Measurements from ENCODE around the gene STK39.

- no peak for TF ChIP-seq CTCF (IDR thresholded peaks at IDR 0.05)
- no peak for TF ChIP-seq POLR2A (IDR thresholded peaks at IDR 0.05)
- no peak for TF ChIP-seq POLR2AphosphoS5 (IDR thresholded peaks at IDR 0.05)
Observed at GRCh38 chr2:168032091-168032490, 215.3 kb downstream of the STK39 start.
